ENCODE results near the gene ZMAT5.
A peak's percentile ranks its signal among the peaks of the same experiment; 100 is the strongest.

ZMAT5 gene

DNA sequence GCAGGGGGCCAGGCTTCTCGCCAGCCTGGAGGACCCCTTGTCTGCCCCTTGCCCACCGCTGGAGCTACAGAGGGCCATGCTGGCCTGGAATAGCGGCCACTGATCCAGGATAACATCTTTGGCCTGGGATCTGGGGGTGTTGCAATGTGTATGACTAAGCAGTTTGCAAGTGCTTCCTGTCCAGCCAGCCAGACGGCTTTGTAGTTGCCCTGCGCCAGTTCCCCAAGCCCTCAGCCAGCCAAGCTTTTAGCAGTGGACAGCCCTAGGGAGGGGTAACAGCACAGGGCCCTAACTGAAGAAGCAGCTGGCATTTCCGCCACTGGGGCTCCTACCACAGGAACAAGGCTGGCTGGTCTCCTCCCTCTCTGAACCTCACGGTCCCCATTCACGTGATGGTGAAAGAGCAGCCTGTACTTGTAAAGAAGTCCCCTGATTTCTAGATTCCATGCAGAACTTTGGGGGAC, 32.4 kb upstream of the ZMAT5 start:
- CTCF ChIA-PET, result interaction anchor here (1.2 kb wide), 1 partner anchor 15 kb away, joined by 3 read pairs; no protein-coding TSS in a partner anchor

DNA sequence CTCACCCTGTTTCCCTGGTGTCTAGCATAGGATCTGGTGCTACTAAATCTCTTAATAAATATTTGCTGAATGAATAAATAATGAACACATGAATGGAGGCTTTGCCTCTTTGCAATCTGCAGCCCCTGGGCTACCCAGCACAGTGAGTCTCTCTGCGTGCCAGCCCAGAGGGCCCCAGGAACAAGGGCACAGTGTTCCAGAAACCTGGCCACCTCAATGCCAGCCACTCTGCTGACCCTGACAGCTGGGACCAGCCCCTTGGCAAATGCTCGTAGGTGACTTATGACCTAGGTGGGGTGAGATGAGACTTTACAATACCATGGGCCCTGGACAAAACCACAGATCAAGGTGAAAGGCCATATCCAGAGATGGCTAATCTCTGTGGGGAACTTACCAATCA, 32.0 kb upstream of the ZMAT5 start:
- no peak overlapping the region for H3K4me3 ChIP-seq (ENCODE audit: control insufficient read depth in 1 of 7, extremely low read depth in 1 of 7, insufficient read depth in 4 of 7, low read depth in 2 of 7, low read length in 6 of 7)
- no peak for DNase-seq
- H3K27me3 ChIP-seq (replicated peaks in 2 of 5; ENCODE audit: control insufficient read depth in 4 of 5, insufficient read depth in 5 of 5, low read length in 4 of 5), result no peaks in the 10 kb centered on the region
- 96% methylated on average over 2 of the region's 2 CpGs for WGBS (ENCODE audit: insufficient coverage)
- POLR2A ChIA-PET, result no interaction called here
- peak overlapping the region in 1 of 2 experiments; percentile 22 for H3K27ac ChIP-seq (ENCODE audit: insufficient read depth in 1 of 2, low read depth in 1 of 2, low read length in 2 of 2, poor library complexity in 1 of 2, severe bottlenecking in 2 of 2)
- peaks cover 2 to 30% (median 16%) of the 10 kb centered on the region in 4 experiments for H3K4me1 ChIP-seq (ENCODE audit: control extremely low read depth in 1 of 4, control insufficient read depth in 4 of 4, insufficient read depth in 4 of 4, low read length in 3 of 4)
- CTCF ChIA-PET, result interaction anchor here (1.2 kb wide), 2 partner anchors 16 to 208 kb away, joined by 3 read pairs; no protein-coding TSS in a partner anchor
- peaks cover 22 to 77% (median 55%) of the 10 kb centered on the region in 4 experiments for H3K36me3 ChIP-seq (ENCODE audit: control insufficient read depth in 4 of 4, insufficient read depth in 4 of 4, low read length in 3 of 4)
- H3K9me3 ChIP-seq (ENCODE audit: control extremely low read depth in 1 of 5, control insufficient read depth in 4 of 5, insufficient read depth in 2 of 5, low read depth in 1 of 5, low read length in 4 of 5), result no peaks in the 10 kb centered on the region

More for the DNA sequence above, 32.4 kb upstream of the ZMAT5 start:
- Histone ChIP-seq H3K36me3 (ENCODE audit: control insufficient read depth in 4 of 4, insufficient read depth in 4 of 4, low read length in 3 of 4) (peaks cover 22 to 81% (median 58%) of the 10 kb centered on the region in 4 experiments), H3K9me3 (ENCODE audit: control extremely low read depth in 1 of 5, control insufficient read depth in 4 of 5, insufficient read depth in 2 of 5, low read depth in 1 of 5, low read length in 4 of 5) (no peaks in the 10 kb centered on the region), H3K4me3 (ENCODE audit: control insufficient read depth in 1 of 7, extremely low read depth in 1 of 7, insufficient read depth in 4 of 7, low read depth in 2 of 7, low read length in 6 of 7) (no peak overlapping the region), H3K4me1 (ENCODE audit: control extremely low read depth in 1 of 4, control insufficient read depth in 4 of 4, insufficient read depth in 4 of 4, low read length in 3 of 4) (peaks cover 2 to 30% (median 16%) of the 10 kb centered on the region in 4 experiments), H3K27me3 (replicated peaks in 2 of 5; ENCODE audit: control insufficient read depth in 4 of 5, insufficient read depth in 5 of 5, low read length in 4 of 5) (no peaks in the 10 kb centered on the region), H3K27ac (ENCODE audit: insufficient read depth in 1 of 2, low read depth in 1 of 2, low read length in 2 of 2, poor library complexity in 1 of 2, severe bottlenecking in 2 of 2) (peak overlapping the region in 1 of 2 experiments; percentile 22)
- POLR2A ChIA-PET, result no interaction called here
- WGBS (ENCODE audit: insufficient coverage), result 58% methylated on average over 4 of the region's 8 CpGs
- peak in 2 of 3 donors; percentile 57 to 63 for DNase-seq

DNA sequence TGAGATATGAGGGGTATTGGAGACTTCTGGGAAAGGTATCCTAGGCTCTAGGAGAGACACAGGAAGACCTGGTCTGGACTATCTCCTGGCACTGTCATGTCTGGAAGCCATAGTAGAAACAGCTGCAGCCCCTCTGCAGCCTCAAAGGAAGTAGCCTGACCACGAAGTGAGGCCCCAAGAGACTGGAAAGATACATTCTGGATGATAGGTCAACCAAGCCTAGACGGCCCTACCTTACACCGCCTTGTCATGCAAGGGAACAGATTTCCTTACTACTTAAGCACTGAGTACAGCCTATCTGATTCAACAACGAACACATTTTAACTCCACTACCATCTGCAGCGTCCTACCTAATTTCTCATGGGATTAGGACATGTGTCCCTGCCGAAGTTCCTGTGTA, 31.5 kb upstream of the ZMAT5 start:
- ChIA-PET POLR2A (no interaction called here), CTCF (interaction anchor here (1.2 to 1.3 kb wide), 3 partner anchors 10 to 208 kb away, joined by 3 read pairs; no protein-coding TSS in a partner anchor)
- 48% methylated on average over 5 of the region's 6 CpGs for WGBS (ENCODE audit: insufficient coverage)
- no peaks in the 10 kb centered on the region for H3K9me3 ChIP-seq (ENCODE audit: control extremely low read depth in 1 of 5, control insufficient read depth in 4 of 5, insufficient read depth in 2 of 5, low read depth in 1 of 5, low read length in 4 of 5)
- peaks cover 22 to 79% (median 55%) of the 10 kb centered on the region in 4 experiments for H3K36me3 ChIP-seq (ENCODE audit: control insufficient read depth in 4 of 4, insufficient read depth in 4 of 4, low read length in 3 of 4)
- H3K4me1 ChIP-seq (ENCODE audit: control extremely low read depth in 1 of 4, control insufficient read depth in 4 of 4, insufficient read depth in 4 of 4, low read length in 3 of 4), result peaks cover 2 to 30% (median 16%) of the 10 kb centered on the region in 4 experiments
- H3K27ac ChIP-seq (ENCODE audit: insufficient read depth in 1 of 2, low read depth in 1 of 2, low read length in 2 of 2, poor library complexity in 1 of 2, severe bottlenecking in 2 of 2), result no peak overlapping the region
- H3K4me3 ChIP-seq (ENCODE audit: control insufficient read depth in 1 of 7, extremely low read depth in 1 of 7, insufficient read depth in 4 of 7, low read depth in 2 of 7, low read length in 6 of 7), result no peak overlapping the region
- peak in 1 of 3 donors; percentile 3 for DNase-seq
- no peaks in the 10 kb centered on the region for H3K27me3 ChIP-seq (replicated peaks in 2 of 5; ENCODE audit: control insufficient read depth in 4 of 5, insufficient read depth in 5 of 5, low read length in 4 of 5)

DNA sequence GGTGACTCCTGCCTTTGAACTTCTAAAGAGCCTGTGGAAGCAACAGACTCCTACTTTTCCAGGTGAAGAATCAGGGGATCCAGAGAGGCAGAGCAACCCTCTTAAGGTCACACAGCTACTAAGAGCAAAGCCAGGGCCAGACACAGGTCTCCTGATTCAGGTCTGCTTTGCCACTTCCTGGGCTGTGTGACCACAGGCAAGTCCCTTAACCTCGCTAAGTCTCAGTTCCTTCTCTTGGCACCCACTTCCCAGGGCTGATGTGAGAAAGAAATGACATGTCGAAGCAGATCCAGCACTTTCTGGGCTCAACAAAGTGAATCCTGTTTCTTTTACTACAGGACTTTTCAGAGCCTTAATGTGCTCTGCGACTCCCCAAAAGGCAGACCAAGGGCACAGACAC, 30.5 kb upstream of the ZMAT5 start:
- peaks cover 22 to 86% (median 63%) of the 10 kb centered on the region in 4 experiments for H3K36me3 ChIP-seq (ENCODE audit: control insufficient read depth in 4 of 4, insufficient read depth in 4 of 4, low read length in 3 of 4)
- H3K27ac ChIP-seq (ENCODE audit: insufficient read depth in 1 of 2, low read depth in 1 of 2, low read length in 2 of 2, poor library complexity in 1 of 2, severe bottlenecking in 2 of 2), result no peak overlapping the region
- ChIA-PET POLR2A (interaction anchor here (0.6 kb wide), 1 partner anchor 10 kb away, joined by 3 read pairs; no protein-coding TSS in a partner anchor), CTCF (interaction anchor here (0.8 to 1.3 kb wide), 2 partner anchors 9 to 10 kb away, joined by 3 read pairs; no protein-coding TSS in a partner anchor)
- WGBS (ENCODE audit: insufficient coverage), result 100% methylated on average over 1 of the region's 3 CpGs
- H3K9me3 ChIP-seq (ENCODE audit: control extremely low read depth in 1 of 5, control insufficient read depth in 4 of 5, insufficient read depth in 2 of 5, low read depth in 1 of 5, low read length in 4 of 5), result no peaks in the 10 kb centered on the region
- peaks cover 2 to 30% (median 16%) of the 10 kb centered on the region in 4 experiments for H3K4me1 ChIP-seq (ENCODE audit: control extremely low read depth in 1 of 4, control insufficient read depth in 4 of 4, insufficient read depth in 4 of 4, low read length in 3 of 4)
- DNase-seq, result peak in 1 of 3 donors; percentile 3
- H3K4me3 ChIP-seq (ENCODE audit: control insufficient read depth in 1 of 7, extremely low read depth in 1 of 7, insufficient read depth in 4 of 7, low read depth in 2 of 7, low read length in 6 of 7), result no peak overlapping the region
- no peaks in the 10 kb centered on the region for H3K27me3 ChIP-seq (replicated peaks in 2 of 5; ENCODE audit: control insufficient read depth in 4 of 5, insufficient read depth in 5 of 5, low read length in 4 of 5)

DNA sequence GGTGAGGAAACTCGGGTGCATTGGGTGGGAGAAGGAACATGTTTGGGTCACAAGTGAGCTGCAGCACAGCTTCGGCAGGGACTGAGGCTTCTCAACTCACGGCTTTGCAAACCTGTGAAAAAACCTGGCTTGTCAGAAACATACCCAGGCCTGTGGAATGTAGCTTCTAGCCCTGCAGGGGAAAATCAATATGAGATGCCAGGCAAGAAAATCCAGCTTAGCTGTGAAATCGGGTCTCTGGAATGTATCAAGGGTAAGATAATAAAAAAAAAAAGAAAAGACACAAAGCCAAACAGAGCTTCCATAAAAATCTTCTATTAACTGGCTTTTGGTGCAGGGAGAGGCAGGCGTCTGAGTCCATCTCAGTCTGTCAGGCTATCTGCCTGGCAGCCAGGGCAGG, 28.9 kb upstream of the ZMAT5 start:
- POLR2A ChIA-PET, result interaction anchor here (0.9 kb wide), 1 partner anchor 20 kb away, joined by 3 read pairs; no protein-coding TSS in a partner anchor

DNA sequence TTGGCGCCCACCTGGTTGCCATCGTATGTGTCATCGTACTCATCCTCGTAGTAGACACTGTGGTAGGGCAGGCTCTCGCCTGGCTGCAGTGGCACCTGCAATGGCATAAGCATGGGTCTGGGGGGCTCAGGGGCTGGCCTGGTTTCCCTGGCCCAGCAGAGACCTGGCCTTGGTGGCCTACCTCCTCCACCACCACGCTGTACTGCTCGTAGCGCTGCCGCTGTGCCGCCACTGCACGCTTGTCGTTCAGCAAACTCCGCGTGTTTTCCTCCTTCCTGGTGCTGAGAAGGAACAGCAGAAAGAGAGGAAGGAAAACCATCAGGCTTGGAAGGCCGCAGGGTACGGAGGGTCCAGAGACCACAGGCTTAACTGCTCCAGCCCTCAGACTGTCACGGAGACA, 26.6 kb upstream of the ZMAT5 start:
- no peaks in the 10 kb centered on the region for H3K27me3 ChIP-seq (replicated peaks in 2 of 5; ENCODE audit: control insufficient read depth in 4 of 5, insufficient read depth in 5 of 5, low read length in 4 of 5)
- 97% methylated on average over 17 of the region's 17 CpGs for WGBS (ENCODE audit: insufficient coverage)
- no peak overlapping the region for H3K27ac ChIP-seq (ENCODE audit: insufficient read depth in 1 of 2, low read depth in 1 of 2, low read length in 2 of 2, poor library complexity in 1 of 2, severe bottlenecking in 2 of 2)
- peaks cover 16 to 84% (median 64%) of the 10 kb centered on the region in 4 experiments for H3K36me3 ChIP-seq (ENCODE audit: control insufficient read depth in 4 of 4, insufficient read depth in 4 of 4, low read length in 3 of 4)
- POLR2A ChIA-PET, result no interaction called here
- no peak overlapping the region for H3K4me3 ChIP-seq (ENCODE audit: control insufficient read depth in 1 of 7, extremely low read depth in 1 of 7, insufficient read depth in 4 of 7, low read depth in 2 of 7, low read length in 6 of 7)
- H3K4me1 ChIP-seq (ENCODE audit: control extremely low read depth in 1 of 4, control insufficient read depth in 4 of 4, insufficient read depth in 4 of 4, low read length in 3 of 4), result peaks cover 0 to 13% (median 2%) of the 10 kb centered on the region in 4 experiments
- no peaks in the 10 kb centered on the region for H3K9me3 ChIP-seq (ENCODE audit: control extremely low read depth in 1 of 5, control insufficient read depth in 4 of 5, insufficient read depth in 2 of 5, low read depth in 1 of 5, low read length in 4 of 5)
- CTCF ChIA-PET, result interaction anchor here (1.1 to 1.5 kb wide), 2 partner anchors 68 to 212 kb away, joined by 3 to 4 read pairs; no protein-coding TSS in a partner anchor
- DNase-seq, result no peak

More for the DNA sequence above, 28.9 kb upstream of the ZMAT5 start:
- peaks cover 16 to 85% (median 57%) of the 10 kb centered on the region in 4 experiments for H3K36me3 ChIP-seq (ENCODE audit: control insufficient read depth in 4 of 4, insufficient read depth in 4 of 4, low read length in 3 of 4)
- 93% methylated on average over 4 of the region's 5 CpGs for WGBS (ENCODE audit: insufficient coverage)
- CTCF ChIA-PET, result interaction anchor here (1.0 kb wide), 1 partner anchor 69 kb away, joined by 3 read pairs; no protein-coding TSS in a partner anchor
- H3K4me3 ChIP-seq (ENCODE audit: control insufficient read depth in 1 of 7, extremely low read depth in 1 of 7, insufficient read depth in 4 of 7, low read depth in 2 of 7, low read length in 6 of 7), result no peak overlapping the region
- no peaks in the 10 kb centered on the region for H3K27me3 ChIP-seq (replicated peaks in 2 of 5; ENCODE audit: control insufficient read depth in 4 of 5, insufficient read depth in 5 of 5, low read length in 4 of 5)
- H3K27ac ChIP-seq (ENCODE audit: insufficient read depth in 1 of 2, low read depth in 1 of 2, low read length in 2 of 2, poor library complexity in 1 of 2, severe bottlenecking in 2 of 2), result no peak overlapping the region
- no peak for DNase-seq
- peaks cover 2 to 30% (median 16%) of the 10 kb centered on the region in 4 experiments for H3K4me1 ChIP-seq (ENCODE audit: control extremely low read depth in 1 of 4, control insufficient read depth in 4 of 4, insufficient read depth in 4 of 4, low read length in 3 of 4)
- no peaks in the 10 kb centered on the region for H3K9me3 ChIP-seq (ENCODE audit: control extremely low read depth in 1 of 5, control insufficient read depth in 4 of 5, insufficient read depth in 2 of 5, low read depth in 1 of 5, low read length in 4 of 5)

DNA sequence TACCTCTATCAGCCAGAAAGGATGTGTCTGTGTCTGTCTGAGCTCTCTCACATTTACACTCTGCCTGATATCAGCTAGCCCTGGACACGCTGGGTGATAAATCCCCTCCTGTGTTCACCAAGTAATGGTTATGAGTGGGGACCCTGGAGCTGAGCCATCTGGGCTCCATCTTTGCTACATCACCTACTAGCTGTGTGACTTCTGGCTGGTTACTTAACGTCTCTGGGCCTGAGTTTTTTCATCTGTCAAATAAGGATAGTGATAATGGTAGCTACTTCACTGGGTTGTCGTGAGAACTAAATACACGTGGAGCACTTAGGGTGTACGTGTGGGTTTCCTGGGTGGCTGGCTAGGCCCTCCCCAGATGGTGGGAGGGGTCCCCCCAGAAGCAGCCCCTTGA, 23.3 kb upstream of the ZMAT5 start:
- H3K36me3 ChIP-seq (ENCODE audit: control insufficient read depth in 4 of 4, insufficient read depth in 4 of 4, low read length in 3 of 4), result peaks cover 12 to 70% (median 50%) of the 10 kb centered on the region in 4 experiments
- no peaks in the 10 kb centered on the region for H3K9me3 ChIP-seq (ENCODE audit: control extremely low read depth in 1 of 5, control insufficient read depth in 4 of 5, insufficient read depth in 2 of 5, low read depth in 1 of 5, low read length in 4 of 5)
- ChIA-PET CTCF (interaction anchor here (0.9 to 1.1 kb wide), 3 partner anchors 17 to 211 kb away, joined by 3 to 5 read pairs (median 3); no protein-coding TSS in a partner anchor), POLR2A (no interaction called here)
- no peak overlapping the region for H3K27ac ChIP-seq (ENCODE audit: insufficient read depth in 1 of 2, low read depth in 1 of 2, low read length in 2 of 2, poor library complexity in 1 of 2, severe bottlenecking in 2 of 2)
- no peak overlapping the region for H3K4me3 ChIP-seq (ENCODE audit: control insufficient read depth in 1 of 7, extremely low read depth in 1 of 7, insufficient read depth in 4 of 7, low read depth in 2 of 7, low read length in 6 of 7)
- H3K4me1 ChIP-seq (ENCODE audit: control extremely low read depth in 1 of 4, control insufficient read depth in 4 of 4, insufficient read depth in 4 of 4, low read length in 3 of 4), result no peaks in the 10 kb centered on the region
- WGBS (ENCODE audit: insufficient coverage), result 93% methylated on average over 4 of the region's 5 CpGs
- no peak for DNase-seq
- no peaks in the 10 kb centered on the region for H3K27me3 ChIP-seq (replicated peaks in 2 of 5; ENCODE audit: control insufficient read depth in 4 of 5, insufficient read depth in 5 of 5, low read length in 4 of 5)
